Thoracic aorta (tissue), 2 donors: ENCODE results near the gene EPHA5. TPM values are rescaled to one million over a fixed set of nuclear protein-coding genes. Genes with fewer than 3 reads are reported as not detected.

Source experiments
- ATAC-seq: fragments of 150-250 bp; one replicate; pipeline ENCODE4 v1.8.0; 2017; ENCODE audit warnings: low read depth; ENCODE audit not compliant: insufficient number of reproducible peaks, low FRiP score
- DNase-seq: peaks from one replicate; pipeline ENCODE4 v3.0.0-alpha.2; 2020; ENCODE audit warnings: low spot score
- H3K27ac ChIP-seq, 2 donors: fragments of 200-600 bp; sonication (generic); 1 replicate in 1 of 2; 2 replicates in 1 of 2; pipeline ENCODE4 v1.5.1; 2016; ENCODE audit warnings: mild to moderate bottlenecking in 2 of 2, moderate library complexity in 2 of 2
- H3K27me3 ChIP-seq: fragments of 200-600 bp; sonication (generic); replicated peaks from 2 replicates; pipeline ENCODE4 v1.6.0; 2016; ENCODE audit warnings: mild to moderate bottlenecking; ENCODE audit not compliant: insufficient read depth
- H3K36me3 ChIP-seq: fragments of 200-600 bp; sonication (generic); one replicate; pipeline ENCODE4 v1.5.1; 2016
- H3K4me1 ChIP-seq, 2 donors: fragments of 200-600 bp; sonication (generic); 1 replicate in 1 of 2; 2 replicates in 1 of 2; pipeline versions ENCODE4 v1.5.1 to v1.6.0; 2016; ENCODE audit warnings: low read depth in 2 of 2, mild to moderate bottlenecking in 1 of 2; ENCODE audit not compliant: control insufficient read depth in 1 of 2
- H3K4me3 ChIP-seq: fragments of 200-600 bp; sonication (generic); 2 replicates; pipeline ENCODE4 v1.5.1; 2016; ENCODE audit warnings: mild to moderate bottlenecking
- H3K9me3 ChIP-seq: fragments of 200-600 bp; sonication (generic); 2 replicates; pipeline ENCODE4 v1.5.1; 2016
- total RNA-seq, 2 donors: library from RNA; depleted of rRNA; stranded (reverse); fragments of >200 nt; gene quantifications; one replicate each; pipeline versions ENCODE4 v1.1.0 to v1.2.3, GENCODE V29; 2016
- TF ChIP-seq, protein P1 (sequence below): fragments of 200-600 bp; sonication (generic); IDR thresholded peaks from one replicate; pipeline ENCODE4 v1.5.1; 2019; ENCODE audit warnings: antibody characterized with exemption

The EPHA5 gene
- total RNA-seq, 2 donors from 2014 or later: 0.27 to 0.92 TPM

DNA sequence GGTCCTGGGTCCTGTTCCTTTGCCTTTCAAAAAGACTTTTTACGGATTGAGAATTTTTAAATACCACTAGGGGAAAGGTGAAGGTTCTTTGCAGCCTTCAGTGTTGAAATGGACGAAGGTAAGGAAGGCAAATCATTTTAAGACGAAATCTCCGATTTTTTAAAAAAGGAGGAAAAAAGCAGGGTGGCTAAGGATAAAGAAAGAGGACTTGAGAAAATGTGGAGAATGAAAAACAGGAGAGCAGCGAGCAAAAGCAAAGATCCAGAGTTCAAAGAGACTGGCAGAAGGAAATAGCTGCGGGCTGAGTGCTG lies 314 bp downstream of the EPHA5 start:
- TF ChIP-seq, protein P1, sequence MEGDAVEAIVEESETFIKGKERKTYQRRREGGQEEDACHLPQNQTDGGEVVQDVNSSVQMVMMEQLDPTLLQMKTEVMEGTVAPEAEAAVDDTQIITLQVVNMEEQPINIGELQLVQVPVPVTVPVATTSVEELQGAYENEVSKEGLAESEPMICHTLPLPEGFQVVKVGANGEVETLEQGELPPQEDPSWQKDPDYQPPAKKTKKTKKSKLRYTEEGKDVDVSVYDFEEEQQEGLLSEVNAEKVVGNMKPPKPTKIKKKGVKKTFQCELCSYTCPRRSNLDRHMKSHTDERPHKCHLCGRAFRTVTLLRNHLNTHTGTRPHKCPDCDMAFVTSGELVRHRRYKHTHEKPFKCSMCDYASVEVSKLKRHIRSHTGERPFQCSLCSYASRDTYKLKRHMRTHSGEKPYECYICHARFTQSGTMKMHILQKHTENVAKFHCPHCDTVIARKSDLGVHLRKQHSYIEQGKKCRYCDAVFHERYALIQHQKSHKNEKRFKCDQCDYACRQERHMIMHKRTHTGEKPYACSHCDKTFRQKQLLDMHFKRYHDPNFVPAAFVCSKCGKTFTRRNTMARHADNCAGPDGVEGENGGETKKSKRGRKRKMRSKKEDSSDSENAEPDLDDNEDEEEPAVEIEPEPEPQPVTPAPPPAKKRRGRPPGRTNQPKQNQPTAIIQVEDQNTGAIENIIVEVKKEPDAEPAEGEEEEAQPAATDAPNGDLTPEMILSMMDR: no peak
- DNase-seq: no peak
- H3K4me1 ChIP-seq: peaks cover 16 to 37% of the 10 kb centered on the region in 2 donors
- H3K27ac ChIP-seq: no peak overlapping the region
- peak overlapping the region; percentile 72 for H3K4me3 ChIP-seq
- ATAC-seq: no peak
- peaks cover 12% of the 10 kb centered on the region for H3K27me3 ChIP-seq
- no peaks in the 10 kb centered on the region for H3K36me3 ChIP-seq
- no peaks in the 10 kb centered on the region for H3K9me3 ChIP-seq

DNA sequence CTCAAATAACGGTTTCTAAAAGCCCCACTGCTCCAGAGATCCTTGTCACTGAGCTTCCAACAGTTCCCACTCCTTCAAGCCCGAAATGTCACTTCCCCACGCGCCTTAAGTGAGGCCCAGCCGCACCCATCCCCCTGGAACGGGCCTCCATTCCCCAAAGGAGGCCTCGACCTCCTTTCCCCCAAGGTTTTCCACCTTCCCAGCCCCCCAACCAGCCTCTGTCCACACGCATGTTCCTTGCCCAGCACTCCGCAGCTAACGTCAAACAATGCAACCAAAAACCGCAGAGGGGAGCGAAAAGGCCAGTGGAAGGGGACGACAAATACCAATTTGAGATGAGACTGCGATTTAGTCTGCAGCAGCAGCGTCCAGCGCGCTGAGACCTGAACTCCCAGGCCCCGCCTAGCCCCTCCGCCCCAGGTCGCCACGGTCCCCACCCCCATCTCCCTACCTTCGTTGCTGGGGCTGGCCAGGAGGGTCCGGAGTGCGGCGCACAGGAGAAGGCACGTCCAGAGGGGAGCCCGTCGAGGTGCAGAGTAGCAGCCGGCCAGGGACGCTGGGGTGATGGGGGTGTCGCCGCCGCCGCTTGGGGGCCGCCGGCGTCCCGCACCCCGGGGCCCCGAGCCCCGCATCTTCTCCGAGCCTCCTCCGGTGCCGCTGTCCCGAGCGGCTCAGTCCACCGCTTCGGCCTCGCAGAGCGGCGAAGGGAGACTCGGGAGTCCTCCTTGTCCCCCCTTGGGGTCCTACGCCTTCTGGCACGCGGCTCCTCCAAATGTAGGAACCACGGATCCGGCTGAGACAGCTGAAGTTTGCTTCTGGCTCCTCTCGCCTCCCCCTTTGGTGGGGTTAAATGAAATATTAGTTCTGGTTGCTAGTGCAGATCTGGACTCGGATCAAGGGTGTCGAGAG lies 924 bp downstream of the EPHA5 start:
- no peak for DNase-seq
- peak; percentile 8 for ATAC-seq
- Histone ChIP-seq H3K27me3 (peaks cover 12% of the 10 kb centered on the region), H3K27ac (no peak overlapping the region), H3K4me1 (peaks cover 16 to 37% of the 10 kb centered on the region in 2 donors), H3K4me3 (peak overlapping the region; percentile 72), H3K9me3 (no peaks in the 10 kb centered on the region), H3K36me3 (no peaks in the 10 kb centered on the region)
- TF ChIP-seq, protein P1: no peak

DNA sequence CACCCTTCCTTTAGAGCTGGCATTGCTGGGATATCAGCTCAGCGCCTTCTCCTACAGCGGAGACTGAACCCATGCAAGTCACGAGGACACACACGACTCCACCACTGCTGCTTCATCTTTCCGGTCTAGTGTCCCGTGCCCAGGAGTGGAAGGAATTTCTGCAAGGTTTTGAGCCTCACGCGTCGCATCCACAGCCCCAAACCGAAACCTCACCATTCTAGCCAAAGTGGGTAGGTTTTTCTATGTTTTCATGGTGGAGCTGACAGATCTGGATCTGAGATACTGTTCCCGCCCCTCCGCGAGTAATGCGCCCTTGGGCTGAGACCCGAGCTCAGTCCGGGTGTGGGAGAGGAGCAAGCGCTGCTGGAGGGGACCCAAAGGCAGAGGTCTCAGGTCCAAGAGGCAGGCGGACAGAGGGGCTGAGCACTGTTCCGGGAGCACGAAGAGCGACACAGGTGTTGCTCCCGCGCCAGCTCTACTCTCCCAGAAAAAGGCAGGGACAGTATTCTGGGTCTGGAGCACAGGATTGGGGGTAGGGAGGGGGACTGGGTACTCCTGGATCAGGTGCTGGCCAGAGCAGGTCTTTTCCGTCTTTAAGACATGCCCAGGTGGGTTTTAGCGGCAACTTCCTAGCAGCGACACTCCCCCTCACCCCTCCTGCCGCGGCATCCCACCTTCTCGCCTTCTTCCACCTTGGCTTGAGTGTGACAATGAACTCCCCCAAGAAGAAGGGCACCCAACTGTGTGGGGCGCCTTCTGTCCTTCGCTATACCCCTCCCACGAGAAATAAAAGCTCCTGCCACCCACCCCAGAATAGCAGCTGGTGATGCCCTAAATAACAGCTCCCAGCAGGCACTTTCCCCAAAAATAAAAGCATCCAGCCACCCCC lies 1.8 kb downstream of the EPHA5 start:
- H3K9me3 ChIP-seq: no peaks in the 10 kb centered on the region
- H3K27me3 ChIP-seq: peaks cover 12% of the 10 kb centered on the region
- peak overlapping the region; percentile 72 for H3K4me3 ChIP-seq
- TF ChIP-seq, protein P1: no peak
- ATAC-seq: no peak
- no peaks in the 10 kb centered on the region for H3K36me3 ChIP-seq
- no peak overlapping the region for H3K27ac ChIP-seq
- DNase-seq: no peak
- H3K4me1 ChIP-seq: peaks cover 16 to 37% of the 10 kb centered on the region in 2 donors

DNA sequence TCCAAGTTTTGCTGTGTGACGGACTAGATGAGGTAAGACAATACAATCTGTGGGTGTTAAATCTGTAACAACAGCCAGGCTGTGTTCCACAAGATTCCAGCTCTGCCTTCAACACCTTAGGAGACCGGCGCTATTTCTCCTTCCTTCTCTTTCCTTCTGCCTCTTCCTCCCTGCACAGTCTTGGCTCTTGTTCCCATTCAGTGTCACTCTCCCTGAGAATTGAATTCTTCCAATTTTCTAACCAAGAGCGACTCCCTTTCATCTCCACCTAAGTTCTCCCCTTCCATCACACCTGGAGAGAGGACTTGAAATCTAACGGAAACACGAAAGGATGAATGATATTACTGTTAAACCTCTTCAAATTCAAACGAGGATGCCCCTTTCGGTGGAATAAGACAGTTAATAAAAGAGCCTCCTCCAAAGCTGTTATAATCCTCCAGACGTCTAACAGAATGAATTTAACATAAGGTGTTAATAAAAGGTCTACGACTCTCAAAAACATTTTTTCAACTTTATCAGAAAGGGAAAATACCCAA lies 2.7 kb downstream of the EPHA5 start:
- peaks cover 12% of the 10 kb centered on the region for H3K27me3 ChIP-seq
- no peak overlapping the region for H3K27ac ChIP-seq
- no peaks in the 10 kb centered on the region for H3K9me3 ChIP-seq
- peaks cover 16 to 37% of the 10 kb centered on the region in 2 donors for H3K4me1 ChIP-seq
- H3K4me3 ChIP-seq: peak overlapping the region; percentile 72
- ATAC-seq: no peak
- no peak for DNase-seq
- TF ChIP-seq, protein P1: no peak
- no peaks in the 10 kb centered on the region for H3K36me3 ChIP-seq
